NCI-H748 (cell line): ENCODE results near the gene DSC2.
"Not testable (repeated sequence)": the region's sequence is repeated elsewhere in the genome, so short reads cannot be mapped to it uniquely, and the experiment has no call there.

Experiments
- DNase-seq: peaks from one replicate; lab custom pipeline; 2025; ENCODE audit not compliant: unreplicated experiment; lab: John Stamatoyannopoulos, UW

The DSC2 gene

DNA sequence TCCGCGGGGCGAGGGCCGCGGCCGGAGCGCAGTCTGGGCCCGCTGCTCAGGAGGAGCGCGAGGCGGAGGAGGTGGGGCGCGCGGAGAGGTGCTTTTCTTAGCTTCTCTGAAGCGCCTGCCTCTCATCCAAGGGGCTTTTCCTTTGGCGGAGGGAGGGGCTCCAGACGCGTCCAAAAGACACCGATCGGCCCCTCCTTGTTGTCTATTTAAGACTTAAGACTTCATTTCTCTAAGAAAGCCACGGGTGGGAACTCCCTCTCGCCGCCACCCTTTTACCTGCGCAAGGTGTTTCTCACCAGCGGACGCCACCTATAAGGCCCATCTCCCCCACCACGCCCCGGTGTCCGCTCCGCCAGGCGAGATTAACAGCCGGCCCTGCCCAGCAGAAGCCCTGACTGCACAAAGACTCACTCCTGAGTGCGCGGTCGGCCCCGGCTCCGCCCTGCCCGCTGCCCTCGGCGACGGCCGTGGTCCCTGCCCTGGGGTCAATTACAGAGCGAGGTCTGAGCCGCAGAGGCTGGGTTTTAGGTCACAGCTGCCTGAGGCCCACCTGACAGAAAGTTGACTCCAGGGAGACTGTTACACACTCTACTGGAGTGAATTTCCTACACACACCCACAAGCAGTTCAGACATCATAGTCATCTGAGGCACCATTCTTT, at the start of gene DSC2:
Gene DSC2, minus strand, starts transcription at position 397 of the 660 bp plus-strand sequence. CDS start 450 bp downstream, outside the sequence.
- DNase-seq: peak; percentile 37

DNA sequence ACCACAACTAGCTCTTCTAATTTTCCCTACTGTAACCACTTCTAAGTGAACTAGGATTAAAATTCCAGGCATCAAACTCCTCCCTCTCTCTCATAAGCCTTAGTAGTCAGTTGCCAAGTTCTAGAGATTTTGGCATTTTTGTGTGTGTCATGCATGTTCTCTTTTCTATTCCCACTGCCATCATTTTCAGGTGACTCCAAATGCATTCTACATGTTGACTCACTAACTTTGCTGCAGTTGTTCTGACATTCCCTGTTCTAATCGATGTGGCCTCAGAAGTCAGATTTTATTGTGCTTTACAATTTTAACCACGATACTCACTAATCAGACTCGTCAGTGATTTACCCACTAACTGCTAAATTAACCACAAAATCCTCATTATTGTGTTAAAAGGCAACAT, 47.1 kb upstream of the DSC2 start:
- DNase-seq: no peak

- DNase-seq: no peak
Observed at GRCh38 chr18:31148600-31148999, 46.4 kb upstream of the DSC2 start.

DNA sequence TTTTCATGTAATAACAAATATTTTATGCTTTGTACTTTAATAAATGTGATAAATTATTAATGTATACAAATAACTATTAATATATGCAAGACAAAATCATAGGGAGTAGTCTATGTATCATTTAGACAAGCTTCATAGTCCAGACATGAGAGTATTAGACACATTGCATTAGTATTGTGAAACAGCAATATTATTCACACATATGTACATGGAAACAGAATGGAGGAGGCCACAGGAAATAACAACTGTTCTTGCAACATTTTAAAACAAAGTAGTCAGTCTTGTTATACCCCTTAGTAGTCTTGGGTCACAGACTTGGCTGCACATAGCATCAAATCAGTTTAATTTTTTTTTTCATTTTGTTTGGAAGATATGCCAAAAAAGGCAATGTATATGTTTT, 44.6 kb upstream of the DSC2 start:
- no peak for DNase-seq

DNA sequence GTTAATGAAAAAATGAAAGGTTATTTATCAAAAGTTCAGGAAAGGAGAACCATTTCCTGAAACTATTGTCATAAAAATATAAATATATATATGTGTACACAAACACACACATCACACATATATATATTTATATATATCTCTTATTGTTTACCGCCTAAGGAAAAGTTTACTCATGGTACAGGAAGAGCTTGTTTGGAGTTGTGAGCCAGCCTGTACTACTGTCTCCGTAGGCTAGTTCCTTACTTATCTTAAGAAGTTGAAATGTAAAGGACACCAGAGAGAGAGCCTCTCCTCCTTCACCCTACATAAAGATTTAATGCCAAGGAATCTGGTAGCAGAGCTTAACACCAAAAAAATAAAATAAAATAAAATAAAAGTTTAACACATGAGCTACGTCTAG, 40.8 kb upstream of the DSC2 start:
- DNase-seq: no peak

GRCh38 chr18:31138709-31139108, 36.5 kb upstream of the DSC2 start:
- no peak for DNase-seq

GRCh38 chr18:31134988-31135529, 32.8 kb upstream of the DSC2 start:
- no peak for DNase-seq

- DNase-seq: no peak
Observed at GRCh38 chr18:31129398-31130115, 27.3 kb upstream of the DSC2 start.

- DNase-seq: no peak
Observed at GRCh38 chr18:31125878-31126277, 23.7 kb upstream of the DSC2 start.

DNA sequence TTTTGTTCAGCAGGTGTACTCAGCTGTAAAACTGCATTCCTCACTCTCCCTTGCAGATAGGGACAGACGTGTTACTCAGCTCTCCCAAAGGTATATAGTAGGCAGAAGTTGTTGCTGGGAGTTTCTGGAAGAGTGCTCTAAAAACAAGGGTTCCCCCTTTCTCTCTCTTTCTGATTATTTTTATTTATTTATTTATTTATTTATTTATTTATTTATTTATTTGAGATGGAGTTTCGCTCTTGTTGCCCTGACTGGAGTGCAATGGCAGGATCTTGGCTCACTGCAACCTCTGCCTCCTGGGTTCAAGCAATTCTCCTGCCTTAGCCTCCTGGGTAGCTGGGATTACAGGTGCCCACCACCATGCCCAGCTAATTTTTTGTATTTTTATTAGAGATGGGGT, 20.9 kb upstream of the DSC2 start:
- not testable (repeated sequence) for DNase-seq

DNA sequence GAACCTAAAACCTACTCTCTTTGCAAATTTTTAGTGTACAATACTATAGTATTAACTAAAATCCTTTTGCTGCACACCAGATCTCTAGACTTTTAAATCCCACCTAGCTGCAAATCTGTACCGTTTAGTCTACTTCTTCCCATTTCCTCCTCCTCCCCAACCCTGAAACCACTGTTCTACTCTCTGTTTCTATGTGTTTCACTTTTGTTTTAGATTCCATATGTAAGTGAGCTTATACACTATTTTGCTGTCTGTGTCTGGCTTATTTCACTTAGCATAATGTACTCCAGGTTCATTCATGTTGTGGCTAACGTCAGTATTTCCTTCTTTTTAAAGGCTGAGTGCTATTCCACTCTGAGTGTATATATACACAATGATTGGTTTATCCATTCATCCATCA, 18.4 kb upstream of the DSC2 start:
- no peak for DNase-seq

- no peak for DNase-seq
Observed at GRCh38 chr18:31116853-31117595, 14.8 kb upstream of the DSC2 start.

- DNase-seq: no peak
Observed at GRCh38 chr18:31112804-31113203, 10.6 kb upstream of the DSC2 start.

DNA sequence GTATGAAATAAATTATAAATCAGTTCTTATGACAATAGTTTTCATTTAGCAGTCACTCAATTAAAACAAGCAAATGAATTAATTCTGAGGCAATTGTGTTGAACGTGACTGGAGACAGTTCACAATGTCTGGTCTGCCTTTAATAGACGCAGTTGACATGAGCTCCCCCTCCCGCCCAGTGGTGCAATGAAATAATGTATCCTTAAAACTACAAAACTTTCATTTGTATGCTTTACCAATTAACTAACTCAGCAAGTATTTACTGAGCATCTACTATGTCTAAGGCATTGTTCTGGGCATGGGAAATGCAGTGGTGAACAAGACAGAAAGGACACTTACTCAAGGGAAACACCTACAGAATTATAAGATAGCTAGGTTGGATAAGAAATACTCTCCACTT, 3.5 kb upstream of the DSC2 start:
- DNase-seq: no peak

DNA sequence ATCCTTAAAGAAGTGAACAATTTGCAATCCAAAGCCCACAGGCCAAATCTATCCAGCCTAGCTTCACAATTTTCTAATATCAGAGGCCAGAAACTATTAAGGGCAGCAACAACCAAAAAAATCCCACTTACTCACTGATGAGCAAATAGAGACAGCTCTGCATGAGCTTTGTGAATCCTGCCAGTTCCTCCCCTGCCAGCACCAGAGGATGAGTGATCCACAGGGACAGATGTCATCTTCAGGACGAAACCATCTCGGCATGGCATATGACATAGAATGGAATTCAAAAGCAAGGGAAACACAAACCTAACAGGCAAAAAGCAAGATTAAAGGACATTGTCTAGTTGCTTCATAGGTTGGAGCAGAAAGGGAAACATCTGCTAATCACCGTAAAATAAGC, 2.2 kb upstream of the DSC2 start:
- no peak for DNase-seq

- no peak for DNase-seq
Observed at GRCh38 chr18:31103423-31103822, 1.2 kb upstream of the DSC2 start.

GRCh38 chr18:31102941-31103340, 720 bp upstream of the DSC2 start:
- DNase-seq: no peak

GRCh38 chr18:31101183-31102024, 817 bp downstream of the DSC2 start:
- DNase-seq: peak; percentile 47

DNA sequence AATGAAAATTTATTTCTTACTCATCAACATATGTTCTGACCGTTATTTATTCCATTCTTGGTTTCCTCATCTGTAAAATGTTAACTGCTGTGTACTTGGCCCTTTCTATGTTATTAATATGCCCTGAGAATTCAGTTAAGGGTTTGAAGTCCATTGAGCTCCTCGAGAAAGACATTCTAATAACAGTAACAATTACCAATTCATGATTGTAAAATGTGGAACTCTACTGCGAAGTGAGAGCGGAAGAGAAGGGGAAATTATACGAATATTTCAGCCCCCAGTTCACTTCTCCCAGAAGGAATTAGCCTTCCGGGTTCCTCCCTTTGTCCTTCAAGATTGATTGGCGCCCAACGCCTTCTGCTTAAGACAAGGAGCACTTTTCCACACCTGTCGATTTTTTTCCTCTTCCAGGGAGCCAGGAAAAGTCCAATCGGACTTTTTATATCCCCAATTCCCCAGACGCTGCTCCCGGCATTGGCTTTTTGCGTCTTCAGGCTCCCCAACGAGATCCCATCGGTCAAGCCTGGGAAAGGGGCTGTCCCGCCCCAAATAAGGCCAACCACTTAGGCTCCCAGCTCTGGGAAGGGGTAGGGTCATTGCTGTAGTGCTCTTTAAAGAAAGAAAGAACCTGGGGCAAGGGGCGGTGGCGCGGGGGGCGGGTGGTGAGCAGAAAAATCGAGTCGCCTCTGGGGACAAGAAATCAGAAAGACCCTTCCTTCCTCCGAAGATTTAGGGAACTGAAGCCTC, 1.6 kb downstream of the DSC2 start:
- no peak for DNase-seq
